GM21526 (cell line): ENCODE results near the gene TUBB2A.

Experiments
- ATAC-seq: cut with Tn5 transposase; IDR thresholded peaks from one replicate; pipeline ENCODE4 v1.9.1; 2021; ENCODE audit warnings: moderate library complexity; ENCODE audit not compliant: unreplicated experiment, low FRiP score

Gene TUBB2A

DNA sequence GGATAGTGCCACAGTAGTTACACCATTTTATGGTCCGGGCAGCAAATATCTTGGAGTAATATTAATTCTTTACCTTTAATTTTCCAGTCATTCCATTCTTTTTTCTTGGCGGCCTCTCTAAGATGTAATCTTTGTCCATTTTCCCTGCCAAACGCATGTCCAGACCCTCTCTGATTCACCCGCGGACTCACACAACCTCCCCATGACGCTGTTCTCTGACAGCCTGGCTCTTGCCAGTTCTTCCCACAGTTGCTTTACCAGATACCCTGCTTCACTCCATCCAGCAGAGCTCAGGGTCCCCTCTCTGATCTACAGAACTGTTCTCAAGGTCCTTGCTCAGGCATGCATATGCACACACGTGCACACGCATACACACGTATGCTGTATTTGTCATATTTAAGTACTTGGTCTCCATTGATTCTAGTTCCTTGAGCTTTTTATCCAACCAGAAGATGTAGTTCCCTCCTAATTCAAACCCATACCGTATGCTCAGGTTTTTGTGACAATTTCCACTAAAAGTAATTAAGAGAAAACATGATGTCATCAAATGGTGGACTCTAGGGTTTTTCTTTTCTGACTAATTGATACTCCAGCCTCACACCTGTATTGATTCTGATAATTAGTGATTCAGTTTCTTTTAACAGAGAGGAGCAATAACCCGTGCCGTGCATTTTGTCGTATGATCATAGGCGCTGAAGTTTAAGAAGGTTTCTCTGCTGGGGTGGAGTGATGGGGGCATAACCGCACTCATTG is 28.8 kb downstream of the TUBB2A start:
- no peak for ATAC-seq

DNA sequence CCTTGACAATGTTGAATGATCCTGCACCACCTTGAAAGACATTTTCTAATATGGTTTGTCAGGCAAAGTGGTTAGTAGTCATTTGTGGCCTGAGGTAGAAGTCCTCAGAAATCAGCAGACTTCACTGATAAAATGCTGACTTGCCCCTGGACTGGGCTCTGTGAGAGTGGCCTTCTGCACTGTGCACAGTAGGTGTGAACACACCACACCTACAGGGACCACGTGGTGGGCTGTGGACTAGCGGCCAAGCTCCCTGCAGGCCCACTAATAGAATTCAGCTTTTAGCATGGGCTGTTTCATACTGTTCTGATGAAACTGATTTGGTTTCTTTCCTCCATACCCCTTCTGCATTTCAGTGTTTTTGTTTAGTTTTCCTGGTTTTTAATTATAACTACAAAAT is 31.5 kb downstream of the TUBB2A start:
- ATAC-seq: no peak

GRCh38 chr6:3124667-3125066 is 32.7 kb downstream of the TUBB2A start:
- ATAC-seq: no peak

DNA sequence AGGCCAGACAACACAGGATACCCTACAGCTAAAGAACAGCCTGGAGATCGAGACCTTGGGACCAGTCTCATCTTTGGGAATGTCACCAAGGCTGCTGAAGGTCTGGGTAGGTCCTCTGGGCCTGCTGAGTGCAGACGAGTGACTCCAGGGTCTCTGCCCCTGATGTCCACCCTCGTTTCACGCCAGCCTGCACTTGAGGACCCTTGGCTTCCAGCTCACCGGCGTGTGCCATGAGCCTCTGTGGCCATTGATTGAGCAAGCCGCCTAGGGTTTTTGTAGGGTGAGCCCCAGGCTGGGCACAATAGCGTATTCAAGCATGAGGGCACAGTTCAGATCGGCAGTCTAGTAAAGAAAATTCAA is 34.5 kb downstream of the TUBB2A start:
- no peak for ATAC-seq

DNA sequence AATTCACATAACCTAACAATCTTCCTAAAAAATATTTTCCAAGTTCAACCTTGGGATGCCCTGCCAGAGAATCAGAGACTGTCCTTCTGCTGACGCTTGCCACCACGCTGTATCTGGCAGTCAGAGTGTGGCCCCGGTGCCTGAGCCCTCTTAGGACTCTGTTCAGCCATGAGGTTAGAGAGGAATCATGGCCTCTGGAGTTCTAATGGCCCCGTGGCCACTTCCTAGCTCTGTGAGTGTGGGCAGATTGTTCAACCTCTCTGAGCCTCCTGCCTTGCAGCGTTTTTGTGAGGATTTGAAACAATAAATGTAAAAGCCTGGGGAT is 36.6 kb downstream of the TUBB2A start:
- no peak for ATAC-seq

DNA sequence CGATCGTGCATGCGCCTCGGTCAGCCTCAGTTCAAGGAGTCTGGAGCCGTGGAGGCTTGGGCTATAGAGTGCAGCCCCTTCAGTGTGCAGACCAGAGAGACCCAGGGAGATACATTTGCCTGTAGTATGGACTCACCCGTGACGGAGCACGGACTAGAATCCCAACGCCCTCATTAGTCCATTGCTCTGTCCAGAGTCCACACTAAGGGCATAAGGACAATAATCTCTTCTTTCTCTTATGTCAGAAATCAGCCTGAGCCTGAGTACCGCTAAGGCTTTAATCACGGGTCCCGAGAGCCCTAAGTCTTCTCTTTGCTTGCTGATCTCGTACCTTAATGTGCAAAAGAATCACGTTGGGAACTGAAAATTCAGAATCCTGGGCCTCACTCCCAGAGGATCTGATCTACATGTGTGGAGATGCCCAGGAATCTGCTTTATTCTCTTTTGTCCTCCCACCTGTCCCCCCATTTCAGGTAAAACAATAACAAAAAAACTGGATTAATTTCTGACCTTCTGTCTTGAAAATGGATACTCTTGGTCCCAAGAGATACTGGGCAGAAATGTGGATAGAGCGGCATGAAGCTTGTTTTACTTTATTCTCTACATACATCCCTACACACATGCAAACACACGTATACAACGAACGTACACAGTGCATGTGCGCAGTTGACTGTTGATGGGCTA is 38.2 kb downstream of the TUBB2A start:
- ATAC-seq: peak; percentile 26

DNA sequence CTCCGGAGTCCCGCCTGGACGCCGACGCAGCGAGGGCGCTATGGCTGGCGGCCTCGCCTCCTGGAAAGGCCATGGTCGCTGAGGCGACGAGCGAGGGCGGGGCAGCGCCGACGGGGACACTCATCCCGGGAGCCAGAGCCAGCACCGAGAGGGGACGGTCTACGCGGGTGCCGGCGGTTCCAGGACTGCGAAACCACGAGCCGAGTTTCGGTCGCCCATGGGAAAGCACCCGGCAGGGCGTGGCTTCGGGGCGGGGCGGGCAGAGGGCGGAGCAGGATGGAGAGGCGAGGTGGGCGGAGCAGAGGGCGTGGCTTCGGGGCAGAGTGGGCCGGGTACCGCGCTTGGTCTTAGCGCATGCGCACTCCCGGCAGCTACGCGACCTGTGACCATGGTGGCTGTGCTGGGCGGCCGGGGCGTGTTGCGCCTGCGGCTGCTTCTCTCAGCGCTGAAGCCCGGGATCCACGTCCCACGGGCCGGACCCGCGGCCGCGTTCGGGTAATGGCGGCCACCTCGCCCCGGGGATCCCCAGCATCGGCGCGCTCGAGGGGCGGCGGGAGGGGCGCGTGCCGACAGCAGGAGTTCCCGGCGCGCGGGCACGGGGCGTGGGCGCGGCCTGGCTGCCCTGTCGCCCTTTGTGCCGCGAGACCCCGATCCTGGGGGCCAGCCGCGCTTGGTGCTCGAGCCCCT is 38.8 kb downstream of the TUBB2A start, which contains the start of gene BPHL:
Gene BPHL, plus strand, starts transcription at position 359 of the 687 bp plus-strand sequence. Its CDS starts 30 bp downstream, at position 389.
- peak; percentile 82 for ATAC-seq

DNA sequence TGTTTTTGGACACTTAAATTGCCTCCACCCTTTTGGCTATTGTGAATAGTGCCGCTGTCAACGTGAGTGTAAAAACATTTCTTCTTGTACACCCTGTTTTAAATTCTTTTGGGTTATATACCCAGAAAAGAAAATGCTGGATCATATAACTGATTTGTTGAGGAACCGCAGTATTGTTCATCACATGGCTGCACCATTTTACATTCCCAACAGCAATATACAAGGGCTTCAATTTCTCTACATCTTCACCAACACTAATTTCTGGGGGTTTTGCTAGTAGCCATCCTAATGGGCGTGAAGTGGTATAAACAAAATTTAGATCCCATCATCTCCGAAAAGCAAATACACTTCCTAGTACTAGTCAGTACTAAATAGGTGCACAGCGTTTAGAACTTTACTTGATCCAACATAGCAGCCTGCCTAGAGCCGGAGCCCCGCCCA is 39.4 kb downstream of the TUBB2A start:
- ATAC-seq: no peak

GRCh38 chr6:3114377-3114776 is 43.0 kb downstream of the TUBB2A start:
- no peak for ATAC-seq

GRCh38 chr6:3109761-3110160 is 47.6 kb downstream of the TUBB2A start:
- no peak for ATAC-seq

DNA sequence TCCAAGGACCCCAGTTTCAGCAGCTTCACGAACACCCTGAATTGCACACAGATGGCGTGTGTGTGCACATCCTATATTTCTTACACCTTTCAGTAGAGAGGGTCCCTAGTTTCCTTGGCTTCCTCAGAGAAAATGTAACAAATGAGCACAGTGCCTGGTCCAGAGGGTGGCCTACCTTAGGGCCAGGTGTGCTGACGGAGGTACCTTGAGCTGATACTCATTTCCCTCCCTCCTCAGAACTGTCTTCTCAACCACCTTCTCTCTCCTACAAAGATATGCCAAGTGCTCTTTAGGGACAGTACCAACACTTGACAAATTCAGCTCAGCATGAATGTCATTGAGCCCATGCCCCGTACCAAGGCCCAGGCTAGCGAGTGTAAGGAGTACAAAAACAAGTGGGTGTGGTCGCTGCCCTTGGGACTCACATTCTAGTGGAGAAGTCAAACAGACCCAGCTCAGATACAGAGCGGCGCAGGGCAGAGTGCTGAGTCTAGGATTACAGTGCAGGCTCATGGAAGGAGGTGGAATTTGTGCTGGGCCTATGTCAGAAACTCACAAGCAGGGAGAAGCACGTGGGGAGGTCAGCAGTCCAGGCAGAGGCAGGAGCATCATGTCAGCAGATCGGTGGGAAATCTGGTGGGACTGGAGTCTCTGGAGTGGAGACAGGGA is 48.5 kb downstream of the TUBB2A start:
- ATAC-seq: no peak
